ENCODE results near the gene ROS1.

GRCh38 chr6:117440706-117441525 is 15.2 kb upstream of the ROS1 start:
- TF ChIP-seq CTCF (IDR thresholded peaks at IDR 0.05; ENCODE audit: low read length) (no peak), EZH2 (IDR thresholded peaks at IDR 0.05; ENCODE audit: borderline replicate concordance, low read length) (no peak)

Measured in OCI-LY1 (cell line).